HTR-8/SVneo (cell line): Measurements from ENCODE around the gene MAMDC4.
"Not testable (repeated sequence)": the region's sequence is repeated elsewhere in the genome, so short reads cannot be mapped to it uniquely, and the experiment has no call there.

ENCODE experiments used
- DNase-seq: peaks from one replicate; pipeline ENCODE4 v3.0.0; 2011; ENCODE audit warnings: low spot score, mixed read lengths; ENCODE audit not compliant: insufficient read length
- FAIRE-seq: peaks from 2 replicates; lab custom pipeline; 2011; peaks lifted over from hg19 to GRCh38; lab: Jason Lieb, UNC

MAMDC4 gene

GRCh38 chr9:136824496-136825225 lies 27.5 kb upstream of the MAMDC4 start:
- FAIRE-seq (no peak), DNase-seq (no peak)

DNA sequence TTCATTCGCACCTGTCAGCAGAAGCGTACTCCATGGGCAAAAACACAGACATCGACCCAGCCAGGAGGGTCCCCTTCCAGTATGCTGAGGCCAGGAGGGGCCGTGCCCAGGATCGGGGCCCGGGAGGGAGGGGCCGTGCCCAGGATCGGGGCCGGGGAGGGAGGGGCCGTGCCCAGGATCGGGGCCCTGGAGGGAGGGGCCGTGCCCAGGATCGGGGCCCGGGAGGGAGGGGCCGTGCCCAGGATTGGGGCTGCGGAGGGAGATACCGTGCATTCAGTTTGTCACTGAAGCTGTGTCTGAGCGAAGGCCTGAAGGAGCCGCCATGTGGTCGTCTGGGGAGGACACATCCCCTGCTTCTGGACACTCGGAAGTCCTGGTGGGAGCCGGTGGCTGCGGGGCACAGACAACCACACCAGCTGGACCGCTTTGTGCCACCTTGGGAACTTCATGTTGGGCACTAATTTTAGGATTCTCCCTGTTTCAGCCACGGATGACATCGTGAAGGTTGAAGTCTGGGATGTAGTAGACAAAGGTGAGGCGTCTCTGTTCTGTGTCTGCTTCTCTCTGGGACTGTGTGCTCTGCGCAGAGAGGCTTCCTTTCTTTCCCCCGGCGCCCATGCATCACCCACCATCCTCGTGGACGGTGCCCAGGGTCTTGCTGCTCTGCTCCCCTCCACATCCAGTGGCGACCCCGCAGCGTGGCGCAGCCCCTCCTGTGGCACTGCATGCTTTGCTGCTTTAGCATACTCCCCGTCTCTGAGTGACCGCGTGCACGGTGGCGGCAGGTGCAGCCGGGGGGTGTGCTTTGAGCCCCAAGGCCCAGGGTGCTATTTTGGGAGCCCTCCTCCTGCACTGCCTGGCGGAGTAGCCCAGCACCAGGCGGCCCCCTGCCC lies 26.6 kb upstream of the MAMDC4 start:
- no peak for FAIRE-seq

DNA sequence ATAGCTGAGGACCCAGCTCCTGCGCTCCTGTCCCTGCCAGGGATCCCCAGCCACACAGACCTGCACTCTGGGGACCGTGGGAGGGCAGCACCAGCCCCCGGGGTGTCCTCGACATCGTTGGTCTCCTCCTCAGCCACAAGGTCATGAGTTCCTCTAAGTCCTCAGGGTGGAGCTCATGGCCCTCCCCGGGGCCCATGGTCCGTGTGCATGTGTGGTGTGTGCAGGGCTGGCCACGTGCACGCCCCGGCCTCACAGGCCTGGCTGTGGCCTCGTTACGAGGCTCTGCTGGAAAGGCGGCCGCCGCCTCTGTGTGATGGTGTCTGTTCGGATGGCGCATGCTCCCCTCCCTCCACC lies 26.0 kb upstream of the MAMDC4 start:
- FAIRE-seq, result no peak
- no peak for DNase-seq

More for the DNA sequence above, 26.6 kb upstream of the MAMDC4 start:
- no peak for DNase-seq

DNA sequence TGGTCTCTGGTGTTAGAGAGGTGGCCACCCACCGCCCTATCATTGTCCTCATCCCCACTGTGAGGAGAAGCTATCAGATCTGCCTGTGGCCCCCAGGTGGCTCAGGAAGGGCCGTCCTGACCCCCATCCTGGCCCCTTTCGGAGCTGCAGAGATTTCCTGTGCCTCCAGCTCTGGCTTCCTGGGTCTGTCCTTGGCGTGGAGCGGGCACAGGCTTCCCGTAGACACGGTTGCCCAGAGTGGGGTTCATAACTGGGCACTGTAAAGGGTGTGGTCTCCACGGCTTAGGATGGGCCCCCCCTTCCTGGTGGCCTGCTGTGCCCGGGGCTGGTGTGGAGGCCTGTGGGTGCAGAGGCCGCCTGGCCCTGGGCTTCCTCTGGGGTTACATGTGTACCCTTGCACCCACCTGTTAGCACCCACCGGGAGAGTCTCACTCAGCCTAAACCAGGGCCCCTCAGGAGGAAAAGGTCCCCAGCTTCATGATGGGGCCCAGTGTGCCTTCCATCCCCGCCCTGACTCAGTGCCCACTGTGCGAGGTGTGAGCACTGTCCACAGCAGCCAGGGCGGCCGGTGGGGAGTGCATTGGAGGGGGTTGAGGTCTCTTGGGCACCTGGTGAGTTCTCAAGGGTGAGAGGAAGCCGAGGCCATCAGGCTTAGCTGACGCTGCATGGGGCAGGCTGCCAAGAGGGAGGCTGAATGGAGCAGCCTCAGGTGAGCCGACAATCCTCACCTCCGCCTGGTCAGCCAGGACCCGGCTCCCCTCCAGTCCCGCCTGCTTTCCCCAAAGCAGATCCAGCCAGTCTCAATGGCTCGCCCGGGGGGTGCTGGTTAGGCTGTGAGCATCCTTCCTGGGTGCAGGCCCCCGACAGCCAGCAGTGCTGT lies 25.2 kb upstream of the MAMDC4 start:
- DNase-seq, result no peak
- FAIRE-seq, result no peak

DNA sequence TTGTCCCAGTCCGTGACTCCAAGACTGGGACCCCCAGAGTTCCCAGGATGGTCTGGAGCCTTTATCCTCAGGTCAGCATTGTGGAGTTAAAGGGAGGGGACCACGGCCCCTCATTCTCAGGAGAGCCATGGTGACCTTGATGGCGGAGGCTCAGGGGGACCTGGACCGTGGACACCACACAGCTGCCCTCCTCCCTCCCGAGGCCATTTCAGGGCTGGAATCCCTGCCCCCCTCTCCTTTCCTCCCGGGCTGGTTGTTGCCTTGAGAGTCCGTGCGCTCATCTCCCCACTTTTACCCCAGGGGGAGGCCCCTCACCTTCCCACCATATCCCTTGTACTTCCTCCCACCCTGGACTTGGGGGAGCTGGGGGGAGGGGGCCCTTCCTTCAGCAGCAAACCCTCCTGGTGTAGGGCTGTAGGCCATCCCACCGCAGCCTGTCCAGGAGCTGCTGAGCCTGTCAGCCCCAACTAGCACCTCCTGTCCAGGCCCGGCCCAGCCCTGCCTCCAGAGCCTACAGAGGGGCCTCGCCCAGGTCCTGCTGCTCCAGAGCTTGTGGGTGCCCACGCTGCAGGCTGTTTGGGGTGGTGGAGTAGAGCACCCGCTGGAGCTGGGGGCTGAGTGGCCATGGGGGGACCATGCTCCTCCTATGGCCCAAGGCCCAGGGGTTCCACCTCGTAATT lies 24.2 kb upstream of the MAMDC4 start:
- no peak for DNase-seq
- no peak for FAIRE-seq

- DNase-seq, result no peak
These were observed 23.5 kb upstream of the MAMDC4 start for GRCh38 chr9:136828474-136829140.

GRCh38 chr9:136829412-136829811 lies 22.7 kb upstream of the MAMDC4 start:
- no peak for DNase-seq
- no peak for FAIRE-seq

More at GRCh38 chr9:136828474-136829140, 23.5 kb upstream of the MAMDC4 start:
- no peak for FAIRE-seq

- FAIRE-seq (no peak), DNase-seq (no peak)
These were observed 21.9 kb upstream of the MAMDC4 start for GRCh38 chr9:136829981-136830885.

- DNase-seq, result no peak
- no peak for FAIRE-seq
These were observed 21.0 kb upstream of the MAMDC4 start for GRCh38 chr9:136831002-136831719.

- DNase-seq (no peak), FAIRE-seq (no peak)
These were observed 20.4 kb upstream of the MAMDC4 start for GRCh38 chr9:136831720-136832104.

GRCh38 chr9:136832581-136832980 lies 19.6 kb upstream of the MAMDC4 start:
- no peak for DNase-seq
- no peak for FAIRE-seq

DNA sequence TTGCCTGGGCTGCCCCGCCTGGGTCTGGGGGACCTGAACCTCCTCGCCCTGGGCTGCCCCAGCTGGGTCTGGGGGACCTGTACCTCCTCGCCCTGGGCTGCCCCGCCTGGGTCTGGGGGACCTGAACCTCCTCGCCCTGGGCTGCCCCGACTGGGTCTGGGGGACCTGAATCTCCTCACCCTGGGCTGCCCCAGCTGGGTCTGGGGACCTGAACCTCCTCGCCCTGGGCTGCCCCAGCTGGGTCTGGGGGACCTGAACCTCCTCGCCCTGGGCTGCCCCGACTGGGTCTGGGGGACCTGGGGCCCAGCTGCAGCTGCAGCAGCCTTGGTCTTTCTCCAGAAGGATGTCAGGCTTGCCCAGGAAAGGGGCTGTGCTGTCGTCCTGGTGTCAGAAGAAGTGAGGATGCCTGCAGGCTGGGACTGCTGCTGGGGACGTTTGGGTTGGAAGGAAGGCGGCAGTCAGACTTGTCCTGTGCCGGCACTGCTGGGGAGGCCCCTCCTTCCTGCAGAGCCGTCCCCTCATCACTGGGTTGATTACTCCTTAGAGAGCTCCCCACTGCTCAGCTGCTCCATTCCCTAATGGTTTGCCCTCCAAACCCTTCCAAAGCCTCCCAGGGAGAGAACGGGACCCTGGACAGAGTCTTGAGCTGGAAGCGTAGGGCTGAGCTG lies 18.6 kb upstream of the MAMDC4 start:
- not testable (repeated sequence) for DNase-seq, FAIRE-seq

DNA sequence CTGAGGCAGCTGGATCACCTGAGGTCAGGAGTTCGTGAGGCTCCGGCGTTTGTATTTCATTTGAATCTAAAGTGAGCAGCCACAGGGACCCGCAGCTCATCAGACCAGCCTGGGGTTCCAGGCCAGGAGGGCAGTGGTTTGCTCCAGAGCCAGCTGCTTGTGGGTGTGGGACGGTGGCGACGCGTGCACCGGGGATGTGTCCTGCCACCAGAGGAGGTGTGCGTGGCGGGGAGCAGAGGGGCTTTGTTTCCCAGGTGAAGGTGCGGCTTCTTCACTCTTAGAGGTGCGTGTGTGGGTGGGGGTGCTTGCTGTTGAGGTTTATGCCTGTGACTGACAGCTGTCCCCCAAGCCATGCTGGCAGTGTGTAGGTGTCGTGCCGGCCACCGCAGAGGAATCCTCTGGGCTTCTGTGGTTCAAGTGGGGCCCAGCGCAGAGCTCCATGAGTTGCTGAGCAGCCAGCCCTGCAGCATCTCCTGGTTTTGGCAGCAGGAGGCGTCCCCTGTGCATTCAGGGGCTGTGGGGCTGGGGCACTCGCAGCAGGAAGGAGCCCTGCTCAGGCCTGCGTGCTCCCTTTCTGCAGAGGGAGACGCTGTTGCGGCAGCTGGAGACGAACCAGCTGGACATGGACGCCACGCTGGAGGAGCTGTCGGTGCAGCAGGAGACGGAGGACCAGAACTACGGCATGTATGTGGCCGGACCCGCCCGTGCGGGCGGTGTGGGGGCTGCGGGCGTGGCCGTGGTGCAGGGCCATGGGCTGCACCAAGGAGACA lies 16.8 kb upstream of the MAMDC4 start:
- FAIRE-seq (no peak), DNase-seq (no peak)

GRCh38 chr9:136835932-136836904 lies 15.9 kb upstream of the MAMDC4 start:
- no peak for FAIRE-seq
- no peak for DNase-seq

DNA sequence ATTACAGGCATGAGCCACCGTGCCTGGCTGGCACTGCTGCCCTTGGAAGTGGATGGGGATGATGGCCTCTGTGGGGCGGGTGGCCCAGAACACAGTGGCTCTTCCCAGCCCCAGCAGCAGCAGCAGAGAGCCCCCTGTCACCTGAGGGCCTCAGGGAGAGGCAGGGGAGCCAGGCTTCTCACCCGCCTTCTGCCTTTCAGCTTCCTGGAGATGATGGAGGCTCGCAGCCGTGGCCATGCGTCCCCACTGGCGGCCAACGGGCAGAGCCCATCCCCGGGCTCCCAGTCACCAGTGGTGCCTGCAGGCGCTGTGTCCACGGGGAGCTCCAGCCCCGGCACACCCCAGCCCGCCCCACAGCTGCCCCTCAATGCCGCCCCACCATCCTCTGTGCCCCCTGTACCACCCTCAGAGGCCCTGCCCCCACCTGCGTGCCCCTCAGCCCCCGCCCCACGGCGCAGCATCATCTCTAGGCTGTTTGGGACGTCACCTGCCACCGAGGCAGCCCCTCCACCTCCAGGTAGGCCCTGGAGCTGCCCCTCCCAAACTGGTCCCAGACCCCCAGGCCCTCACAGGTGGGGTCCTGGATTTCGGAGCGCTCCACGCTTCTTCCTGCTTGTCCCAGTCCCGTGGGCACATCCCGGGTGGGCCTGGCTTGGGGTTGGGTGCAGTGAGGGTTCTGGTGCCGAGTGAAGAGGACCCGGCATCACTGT lies 14.8 kb upstream of the MAMDC4 start:
- FAIRE-seq (no peak), DNase-seq (no peak)
